A673 (cell line): ENCODE results near the gene COL5A1.

Experiments
- CTCF ChIP-seq: fragments of 300-800, 200-600 bp; sonication (generic); conservative IDR thresholded peaks from 2 replicates; pipeline ENCODE4 v1.5.1; 2017; ENCODE audit warnings: low read depth, mild to moderate bottlenecking, antibody characterized with exemption, low read length, moderate library complexity, mixed read lengths
- EZH2 ChIP-seq: fragments of 200-600 bp; sonication (generic); IDR thresholded peaks from 2 replicates; pipeline ENCODE4 v1.6.1; 2017; ENCODE audit warnings: borderline replicate concordance, low read depth, mild to moderate bottlenecking, mixed read lengths, antibody characterized with exemption, low read length; ENCODE audit not compliant: poor library complexity, severe bottlenecking

- TF ChIP-seq CTCF, result no peak
- no peak for TF ChIP-seq EZH2
These were observed 29.3 kb downstream of the COL5A1 start for GRCh38 chr9:134670851-134671281.
